Measurements from ENCODE around the gene SMTNL1. TPM values are rescaled to one million over a fixed set of nuclear protein-coding genes. Genes with fewer than 3 reads are reported as not detected.

Gene SMTNL1
- polyA plus RNA-seq, 1 donor from 2014 or later: 0.14 TPM

DNA sequence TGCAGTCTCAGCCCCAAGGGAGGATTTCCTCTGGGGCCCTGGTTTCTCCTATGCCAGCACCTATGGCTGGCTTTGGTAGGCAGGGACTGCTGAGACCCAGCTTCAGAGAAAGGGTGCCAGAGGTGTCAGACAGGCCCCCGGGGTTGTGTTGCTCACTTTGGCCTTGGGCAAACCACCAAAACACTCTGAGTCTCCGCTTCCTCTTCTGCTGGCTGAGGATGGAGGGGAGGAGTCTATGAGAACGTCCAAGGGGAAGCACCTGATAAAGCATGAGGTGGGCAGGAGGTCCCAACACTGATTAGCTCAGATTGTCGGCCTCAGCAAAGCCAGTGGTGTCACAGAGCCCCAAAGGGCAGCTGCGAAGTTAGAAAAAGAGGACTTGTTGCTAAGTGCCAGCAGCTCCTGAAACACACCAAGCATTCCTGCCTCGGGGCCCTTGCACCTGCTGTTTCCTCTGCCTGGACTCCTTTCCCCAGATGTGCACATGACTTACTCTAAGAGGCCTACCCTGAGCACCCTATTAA is 10.5 kb downstream of the SMTNL1 start:
- peaks cover 7 to 15% (median 14%) of the 10 kb centered on the region in 3 donors for H3K4me1 Mint-ChIP-seq
- peaks cover 3% of the 10 kb centered on the region for H3K36me3 Mint-ChIP-seq
- H3K4me3 Mint-ChIP-seq: peak overlapping the region in 1 of 4 donors; percentile 39
- no peaks in the 10 kb centered on the region for H3K27me3 Mint-ChIP-seq
- H3K9me3 Mint-ChIP-seq: no peaks in the 10 kb centered on the region
- H3K27ac Mint-ChIP-seq: peak overlapping the region; percentile 74 to 94 (median 84)

DNA sequence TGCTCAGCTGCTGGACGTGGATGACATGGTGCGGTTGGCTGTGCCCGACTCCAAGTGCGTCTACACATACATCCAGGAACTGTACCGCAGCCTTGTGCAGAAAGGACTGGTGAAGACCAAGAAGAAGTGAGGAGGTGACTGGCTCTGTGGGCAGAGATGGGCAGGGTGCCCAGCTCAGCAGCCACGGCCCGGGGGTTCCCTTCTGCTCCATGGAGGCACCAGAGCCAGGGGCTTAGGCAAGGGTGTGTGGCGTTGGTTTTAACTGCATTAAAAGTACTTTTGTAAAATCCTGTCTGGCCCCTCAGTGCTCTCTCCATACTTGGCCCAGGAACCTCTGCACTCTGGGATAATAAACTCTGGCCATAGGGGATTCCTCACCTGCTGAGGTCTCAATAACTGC is 12.6 kb downstream of the SMTNL1 start:
- no peak overlapping the region for H3K4me3 Mint-ChIP-seq
- peaks cover 4% of the 10 kb centered on the region for H3K36me3 Mint-ChIP-seq
- H3K4me1 Mint-ChIP-seq: peaks cover 7 to 14% (median 13%) of the 10 kb centered on the region in 3 donors
- H3K27ac Mint-ChIP-seq: peak overlapping the region in 2 of 3 donors; percentile 28 to 62
- H3K27me3 Mint-ChIP-seq: no peaks in the 10 kb centered on the region
- H3K9me3 Mint-ChIP-seq: no peaks in the 10 kb centered on the region

- H3K4me3 Mint-ChIP-seq: no peak overlapping the region
- H3K4me1 Mint-ChIP-seq: peaks cover 7 to 16% (median 15%) of the 10 kb centered on the region in 3 donors
- no peaks in the 10 kb centered on the region for H3K27me3 Mint-ChIP-seq
- H3K36me3 Mint-ChIP-seq: peaks cover 4% of the 10 kb centered on the region
- H3K9me3 Mint-ChIP-seq: no peaks in the 10 kb centered on the region
- no peak overlapping the region for H3K27ac Mint-ChIP-seq
Measured at GRCh38 chr11:57551941-57552340, 14.5 kb downstream of the SMTNL1 start.

DNA sequence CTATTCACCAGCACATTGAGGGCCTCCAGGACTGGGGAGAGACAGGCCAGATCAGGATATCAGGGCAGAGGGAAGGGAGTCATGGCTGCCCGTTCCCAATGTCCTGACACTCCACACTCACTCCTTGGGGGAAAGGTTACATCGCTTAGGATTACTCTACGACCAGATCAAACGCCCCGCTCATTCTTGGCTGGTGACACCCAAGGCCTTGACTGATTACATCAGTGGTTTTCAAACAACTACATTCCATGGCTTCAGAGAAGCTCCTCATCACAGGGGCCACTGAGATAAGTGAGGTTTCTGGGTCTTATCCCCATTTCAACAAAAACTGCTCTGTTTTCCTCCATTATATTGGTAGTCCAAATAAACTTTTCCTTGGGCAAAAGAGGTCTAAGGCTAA is 15.1 kb downstream of the SMTNL1 start:
- no peaks in the 10 kb centered on the region for H3K27me3 Mint-ChIP-seq
- peaks cover 4% of the 10 kb centered on the region for H3K36me3 Mint-ChIP-seq
- H3K27ac Mint-ChIP-seq: no peak overlapping the region
- H3K4me3 Mint-ChIP-seq: peak overlapping the region in 1 of 4 donors; percentile 47
- H3K9me3 Mint-ChIP-seq: no peaks in the 10 kb centered on the region
- H3K4me1 Mint-ChIP-seq: peaks cover 7 to 13% (median 13%) of the 10 kb centered on the region in 3 donors

DNA sequence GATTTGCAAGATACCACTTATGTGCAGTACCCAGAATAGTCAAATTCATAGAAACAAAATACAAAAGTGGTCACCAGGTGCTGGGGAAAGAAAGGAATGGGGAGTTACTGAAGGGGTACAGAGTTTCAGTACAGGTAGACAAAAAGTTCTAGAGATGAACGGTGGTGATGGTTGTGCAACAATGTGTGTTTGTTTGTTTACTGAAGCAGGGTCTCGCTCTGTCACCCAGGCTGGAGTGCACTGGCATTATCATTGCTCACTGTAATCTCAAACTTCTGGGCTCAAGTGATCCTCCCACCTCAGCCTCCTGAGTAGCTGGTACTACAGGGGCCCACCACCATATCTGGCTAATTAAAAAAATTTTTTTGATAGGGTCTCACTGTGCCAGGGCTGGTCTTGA is 18.0 kb downstream of the SMTNL1 start:
- H3K4me3 Mint-ChIP-seq: no peak overlapping the region
- no peaks in the 10 kb centered on the region for H3K9me3 Mint-ChIP-seq
- H3K27me3 Mint-ChIP-seq: no peaks in the 10 kb centered on the region
- H3K27ac Mint-ChIP-seq: peak overlapping the region in 1 of 3 donors; percentile 81
- peaks cover 5% of the 10 kb centered on the region for H3K36me3 Mint-ChIP-seq
- peaks cover 2 to 4% (median 3%) of the 10 kb centered on the region in 3 donors for H3K4me1 Mint-ChIP-seq

- H3K36me3 Mint-ChIP-seq: peaks cover 5% of the 10 kb centered on the region
- H3K4me3 Mint-ChIP-seq: no peak overlapping the region
- no peak overlapping the region for H3K27ac Mint-ChIP-seq
- H3K9me3 Mint-ChIP-seq: no peaks in the 10 kb centered on the region
- H3K4me1 Mint-ChIP-seq: peaks cover 2 to 5% (median 4%) of the 10 kb centered on the region in 3 donors
- no peaks in the 10 kb centered on the region for H3K27me3 Mint-ChIP-seq
Measured at GRCh38 chr11:57556041-57556440, 18.6 kb downstream of the SMTNL1 start.

GRCh38 chr11:57560146-57560545 is 22.8 kb downstream of the SMTNL1 start:
- H3K4me3 Mint-ChIP-seq: no peak overlapping the region
- H3K27me3 Mint-ChIP-seq: no peaks in the 10 kb centered on the region
- peaks cover 9 to 24% (median 22%) of the 10 kb centered on the region in 3 donors for H3K4me1 Mint-ChIP-seq
- H3K9me3 Mint-ChIP-seq: no peaks in the 10 kb centered on the region
- peaks cover 3% of the 10 kb centered on the region for H3K36me3 Mint-ChIP-seq
- no peak overlapping the region for H3K27ac Mint-ChIP-seq

DNA sequence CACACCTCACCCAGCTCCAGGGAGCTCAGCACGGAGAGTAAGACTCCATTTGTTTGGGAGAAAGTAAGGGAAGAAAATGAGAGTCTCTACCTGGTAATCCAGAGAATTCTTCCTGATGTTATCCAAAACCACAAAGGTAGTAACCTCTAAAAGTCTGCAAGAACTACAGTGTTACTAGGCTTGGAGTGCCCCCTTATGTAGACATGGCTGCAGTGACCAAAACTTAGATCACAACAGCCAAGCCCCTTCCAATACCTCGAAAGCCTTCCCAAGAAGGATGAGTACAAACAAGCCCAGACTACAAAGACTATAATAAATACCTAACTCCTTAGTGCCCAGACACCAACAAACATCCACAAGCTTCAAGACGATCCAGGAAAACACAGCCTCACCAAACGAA is 25.2 kb downstream of the SMTNL1 start:
- Mint-ChIP-seq H3K27ac (peak overlapping the region in 1 of 3 donors; percentile 67), H3K27me3 (no peaks in the 10 kb centered on the region), H3K9me3 (no peaks in the 10 kb centered on the region), H3K4me3 (peak overlapping the region in 1 of 4 donors; percentile 54), H3K36me3 (peaks cover 3% of the 10 kb centered on the region), H3K4me1 (peaks cover 20 to 33% (median 30%) of the 10 kb centered on the region in 3 donors)

- peaks cover 24 to 31% (median 29%) of the 10 kb centered on the region in 3 donors for H3K4me1 Mint-ChIP-seq
- no peaks in the 10 kb centered on the region for H3K27me3 Mint-ChIP-seq
- H3K9me3 Mint-ChIP-seq: no peaks in the 10 kb centered on the region
- no peaks in the 10 kb centered on the region for H3K36me3 Mint-ChIP-seq
- H3K27ac Mint-ChIP-seq: peak overlapping the region; percentile 93 to 95 (median 94)
- H3K4me3 Mint-ChIP-seq: peak overlapping the region; percentile 95 to 99 (median 97)
Measured at GRCh38 chr11:57566005-57566904, 28.9 kb downstream of the SMTNL1 start.

GRCh38 chr11:57566905-57567514 is 29.6 kb downstream of the SMTNL1 start:
- H3K4me1 Mint-ChIP-seq: peaks cover 22 to 25% (median 23%) of the 10 kb centered on the region in 3 donors
- peak overlapping the region; percentile 95 to 99 (median 97) for H3K4me3 Mint-ChIP-seq
- H3K36me3 Mint-ChIP-seq: no peaks in the 10 kb centered on the region
- H3K9me3 Mint-ChIP-seq: no peaks in the 10 kb centered on the region
- H3K27me3 Mint-ChIP-seq: no peaks in the 10 kb centered on the region
- H3K27ac Mint-ChIP-seq: peak overlapping the region; percentile 93 to 95 (median 94)

DNA sequence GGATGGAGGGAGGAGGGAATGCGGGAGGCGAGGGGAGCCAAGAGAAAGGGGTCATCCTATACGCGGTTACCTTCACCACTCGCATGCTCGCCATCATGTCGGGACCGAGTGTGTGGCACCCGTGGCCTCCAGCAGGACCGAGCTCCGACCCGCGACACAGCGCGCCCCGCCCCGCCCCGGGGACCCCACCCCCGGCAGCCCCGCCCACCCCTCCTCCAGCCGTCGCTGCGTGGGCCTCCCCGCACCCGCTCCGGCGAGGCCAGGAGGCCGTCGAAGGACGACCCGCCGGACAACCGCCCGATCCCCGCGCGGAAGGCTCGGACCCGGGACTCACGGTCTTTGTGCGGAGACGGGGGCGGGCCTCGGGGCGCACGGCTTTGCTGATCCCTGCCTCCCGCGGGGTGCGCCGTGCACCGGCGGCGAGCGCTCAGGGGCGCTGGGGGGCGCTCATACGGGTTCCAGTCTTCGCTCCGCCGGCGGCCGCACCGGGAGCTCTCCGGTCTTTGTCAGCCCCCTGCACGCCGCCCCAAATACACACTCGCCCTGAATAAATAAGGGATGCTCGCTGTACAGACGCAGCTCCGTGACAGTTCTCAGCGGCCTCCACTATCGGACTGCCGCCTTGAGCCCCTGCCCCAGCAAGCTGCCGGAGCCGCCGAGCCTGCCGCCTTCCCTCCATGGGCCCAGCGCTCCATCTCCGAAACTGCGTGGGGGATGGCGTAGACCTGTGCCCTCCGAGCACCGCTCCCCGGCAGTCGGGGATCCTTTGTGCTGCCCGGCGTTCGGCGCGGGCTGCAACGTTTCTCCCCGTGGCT is 30.3 kb downstream of the SMTNL1 start, which contains the start of gene UBE2L6:
Gene UBE2L6 (minus strand): TSS at position 158 of the 815 bp plus-strand sequence. CDS start 61 bp downstream, at position 97.
- H3K27ac Mint-ChIP-seq: peak within 1 kb of the TSS; percentile 93 to 97 (median 94)
- H3K9me3 Mint-ChIP-seq: no peaks in the 10 kb centered on the region
- peaks cover 21 to 22% (median 22%) of the 10 kb centered on the region in 3 donors for H3K4me1 Mint-ChIP-seq
- peak within 1 kb of the TSS; percentile 96 to 100 (median 100) for H3K4me3 Mint-ChIP-seq
- no peaks in the 10 kb centered on the region for H3K27me3 Mint-ChIP-seq
- H3K36me3 Mint-ChIP-seq: no peaks in the 10 kb centered on the region

GRCh38 chr11:57568330-57568766 is 31.0 kb downstream of the SMTNL1 start:
- Mint-ChIP-seq H3K9me3 (no peaks in the 10 kb centered on the region), H3K4me1 (peaks cover 19 to 21% (median 20%) of the 10 kb centered on the region in 3 donors), H3K4me3 (peak overlapping the region; percentile 96 to 100 (median 100)), H3K27ac (peak overlapping the region; percentile 87 to 97 (median 87)), H3K27me3 (peaks cover 1% of the 10 kb centered on the region), H3K36me3 (no peaks in the 10 kb centered on the region)

GRCh38 chr11:57571606-57572005 is 34.2 kb downstream of the SMTNL1 start:
- no peaks in the 10 kb centered on the region for H3K9me3 Mint-ChIP-seq
- H3K27ac Mint-ChIP-seq: no peak overlapping the region
- peaks cover 4 to 7% (median 7%) of the 10 kb centered on the region in 3 donors for H3K4me1 Mint-ChIP-seq
- H3K27me3 Mint-ChIP-seq: peaks cover 12% of the 10 kb centered on the region
- H3K4me3 Mint-ChIP-seq: no peak overlapping the region
- H3K36me3 Mint-ChIP-seq: no peaks in the 10 kb centered on the region

DNA sequence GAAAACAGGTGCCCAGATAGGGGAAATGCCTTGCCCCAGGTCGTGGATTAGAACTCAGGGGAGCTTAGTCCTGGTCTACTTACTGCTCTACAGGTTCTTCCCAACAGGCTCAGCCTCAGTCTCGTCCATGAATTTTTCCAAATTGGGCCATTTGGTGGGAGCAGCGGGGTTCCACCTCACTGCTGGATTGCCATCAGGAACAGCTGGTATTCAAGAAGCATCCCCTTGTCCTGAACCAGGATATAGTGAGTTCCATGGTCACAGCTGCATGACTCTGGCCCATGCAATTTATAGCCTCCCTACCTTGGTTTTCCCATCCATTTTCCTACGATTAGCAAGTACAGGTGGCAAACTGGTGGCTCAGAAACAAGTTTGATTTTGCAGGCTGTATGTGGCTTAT is 36.7 kb downstream of the SMTNL1 start:
- H3K4me1 Mint-ChIP-seq: peaks cover 0 to 2% (median 0%) of the 10 kb centered on the region in 3 donors
- no peaks in the 10 kb centered on the region for H3K36me3 Mint-ChIP-seq
- H3K27ac Mint-ChIP-seq: no peak overlapping the region

More for the DNA sequence above, 36.7 kb downstream of the SMTNL1 start:
- Mint-ChIP-seq H3K27me3 (peaks cover 12% of the 10 kb centered on the region), H3K9me3 (no peaks in the 10 kb centered on the region), H3K4me3 (no peak overlapping the region)

Measured in IgD-negative memory B cell (primary cell).